NCI-H748 (cell line): ENCODE measurements around the gene SLC52A3.

Experiments used
- DNase-seq: peaks from one replicate; lab custom pipeline; 2025; ENCODE audit not compliant: unreplicated experiment; lab: John Stamatoyannopoulos, UW

SLC52A3 gene

GRCh38 chr20:770691-771090 is 2.4 kb upstream of the SLC52A3 start:
- no peak for DNase-seq

- no peak for DNase-seq
These were observed 1.4 kb downstream of the SLC52A3 start for GRCh38 chr20:766906-767305.

GRCh38 chr20:764255-764654 is 4.0 kb downstream of the SLC52A3 start:
- no peak for DNase-seq

- DNase-seq = no peak
These were observed 6.6 kb downstream of the SLC52A3 start for GRCh38 chr20:761418-762381.

- DNase-seq = peak; percentile 41
These were observed 7.4 kb downstream of the SLC52A3 start for GRCh38 chr20:760751-761417.

GRCh38 chr20:757506-757905 is 10.8 kb downstream of the SLC52A3 start:
- DNase-seq = no peak

GRCh38 chr20:755941-756340 is 12.4 kb downstream of the SLC52A3 start:
- no peak for DNase-seq

- no peak for DNase-seq
These were observed 13.4 kb downstream of the SLC52A3 start for GRCh38 chr20:754904-755303.

GRCh38 chr20:753897-754635 is 14.2 kb downstream of the SLC52A3 start:
- DNase-seq = peak; percentile 27

- no peak for DNase-seq
These were observed 15.2 kb downstream of the SLC52A3 start for GRCh38 chr20:753136-753535.

- no peak for DNase-seq
These were observed 16.0 kb downstream of the SLC52A3 start for GRCh38 chr20:752291-752690.

- no peak for DNase-seq
These were observed 16.5 kb downstream of the SLC52A3 start for GRCh38 chr20:751761-752160.

- no peak for DNase-seq
These were observed 17.5 kb downstream of the SLC52A3 start for GRCh38 chr20:750801-751200.

- DNase-seq = peak; percentile 23
These were observed 22.5 kb downstream of the SLC52A3 start for GRCh38 chr20:745683-746301.

GRCh38 chr20:742156-742555 is 26.1 kb downstream of the SLC52A3 start:
- DNase-seq = no peak

GRCh38 chr20:741620-742019 is 26.7 kb downstream of the SLC52A3 start:
- no peak for DNase-seq

GRCh38 chr20:740162-740561 is 28.1 kb downstream of the SLC52A3 start:
- no peak for DNase-seq

GRCh38 chr20:739736-740135 is 28.6 kb downstream of the SLC52A3 start:
- no peak for DNase-seq

GRCh38 chr20:733861-734260 is 34.4 kb downstream of the SLC52A3 start:
- DNase-seq = no peak

- DNase-seq = no peak
These were observed 35.6 kb downstream of the SLC52A3 start for GRCh38 chr20:732727-733126.

GRCh38 chr20:731891-732560 is 36.3 kb downstream of the SLC52A3 start:
- no peak for DNase-seq
